Measurements from ENCODE around the gene EPS8L1.

EPS8L1 gene

DNA sequence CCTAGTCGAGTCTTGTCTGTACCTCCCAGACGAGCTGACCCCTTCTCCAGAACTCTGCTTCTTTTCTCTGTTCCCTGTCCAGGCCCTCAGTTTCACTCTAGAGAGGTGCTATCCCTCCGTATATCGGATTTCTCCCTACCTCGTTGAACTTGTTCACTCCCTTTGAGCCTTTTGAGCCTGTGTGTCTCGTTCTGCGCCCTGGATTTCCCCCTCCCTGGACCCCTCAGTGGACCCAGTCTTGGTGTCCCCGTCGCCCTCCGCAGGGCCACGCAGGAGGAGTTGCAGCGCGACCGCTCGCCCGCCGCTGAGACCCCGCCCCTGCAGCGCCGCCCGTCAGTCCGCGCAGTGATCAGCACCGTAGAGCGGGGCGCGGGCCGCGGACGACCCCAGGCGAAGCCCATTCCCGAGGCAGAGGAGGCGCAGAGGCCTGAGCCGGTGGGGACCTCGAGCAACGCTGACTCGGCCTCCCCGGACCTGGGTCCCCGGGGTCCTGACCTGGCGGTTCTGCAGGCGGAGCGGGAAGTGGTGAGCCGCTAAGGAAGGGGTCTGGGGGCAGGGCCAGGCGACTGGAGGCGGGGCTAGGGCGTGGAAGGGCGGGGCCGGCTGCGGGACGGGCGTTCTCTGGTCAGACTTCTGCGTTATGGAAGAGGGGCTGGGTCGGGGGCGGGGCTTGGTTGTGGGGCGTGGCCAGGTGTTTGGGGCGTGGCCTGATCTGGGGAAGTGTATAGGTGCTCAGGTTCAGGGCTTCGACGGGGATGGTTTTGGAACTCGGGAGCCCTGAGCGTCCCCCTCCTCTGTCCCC, 5.5 kb downstream of the EPS8L1 start:
- DNase-seq, result peak; percentile 83

GRCh38 chr19:55081770-55082019, 6.0 kb downstream of the EPS8L1 start:
- DNase-seq, result no peak

GRCh38 chr19:55082020-55082851, 6.6 kb downstream of the EPS8L1 start:
- peak; percentile 58 for DNase-seq

DNA sequence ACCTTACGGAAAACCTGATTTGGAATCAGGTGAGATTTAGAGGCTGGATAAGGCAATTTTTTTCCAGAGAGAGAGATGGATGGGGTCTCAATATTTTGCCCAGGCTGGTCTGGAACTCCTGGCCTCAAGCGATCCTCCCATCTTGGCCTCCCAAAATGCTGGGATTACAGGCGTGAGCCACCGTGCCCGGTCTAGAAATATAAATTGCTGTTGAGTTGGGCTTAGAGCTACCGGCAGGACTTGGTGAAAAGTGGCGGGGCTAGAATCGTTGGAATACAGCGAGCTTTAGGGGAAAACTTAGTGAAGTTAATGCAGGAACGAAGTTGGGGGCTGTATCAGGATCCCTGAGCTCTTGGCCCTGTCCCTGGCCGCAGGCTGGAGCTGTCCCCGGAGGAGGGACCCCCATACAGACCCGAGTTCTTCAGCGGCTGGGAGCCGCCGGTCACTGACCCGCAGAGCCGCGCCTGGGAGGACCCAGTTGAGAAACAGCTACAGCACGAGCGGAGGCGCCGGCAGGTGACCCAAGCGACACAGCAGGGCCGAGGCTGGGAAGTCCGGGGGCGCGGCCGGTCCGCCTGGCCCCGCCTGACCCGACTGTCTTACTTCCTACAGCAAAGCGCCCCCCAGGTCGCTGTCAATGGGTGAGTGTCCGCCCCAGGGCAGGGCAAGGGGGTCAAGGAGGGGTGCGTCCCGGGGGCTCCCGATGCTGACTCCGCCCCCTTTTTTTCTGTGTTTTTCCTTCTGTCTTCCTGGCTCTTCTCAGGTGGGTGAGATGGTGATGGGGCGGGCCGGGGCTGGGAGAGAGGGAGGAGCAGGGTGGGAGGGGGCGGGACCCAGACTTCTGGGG, 7.6 kb downstream of the EPS8L1 start:
- DNase-seq, result no peak

- DNase-seq, result no peak
These were observed 8.7 kb downstream of the EPS8L1 start for GRCh38 chr19:55084416-55084815.

- DNase-seq, result no peak
These were observed 10.4 kb downstream of the EPS8L1 start for GRCh38 chr19:55085923-55086715.

GRCh38 chr19:55086730-55087541, 11.3 kb downstream of the EPS8L1 start:
- peak; percentile 95 for DNase-seq

GRCh38 chr19:55087542-55087901, 11.9 kb downstream of the EPS8L1 start:
- no peak for DNase-seq

DNA sequence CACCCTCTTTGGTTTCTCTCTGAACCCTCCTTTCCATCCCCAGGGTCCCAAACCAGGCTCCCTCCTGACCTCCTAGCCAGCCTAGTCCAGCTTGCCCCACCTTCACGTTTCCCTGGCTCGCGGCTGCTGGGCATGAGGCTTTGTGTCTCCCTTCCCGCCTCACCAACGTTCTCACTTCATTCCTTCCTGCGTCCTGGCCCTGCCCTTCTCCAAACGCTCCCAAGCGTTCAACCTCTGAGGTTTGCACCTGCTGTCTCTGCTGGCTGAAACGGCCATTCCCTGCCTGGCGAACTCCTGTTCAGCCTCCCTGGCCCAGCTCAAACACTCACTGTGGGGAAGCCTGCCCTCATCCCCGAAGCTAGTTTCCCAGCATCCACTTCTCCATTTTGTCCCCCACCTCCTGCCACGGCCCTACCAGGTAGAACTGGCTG, 12.4 kb downstream of the EPS8L1 start:
- no peak for DNase-seq

GRCh38 chr19:55088543-55089341, 13.1 kb downstream of the EPS8L1 start:
- DNase-seq, result peak; percentile 25

GRCh38 chr19:55089342-55089944, 13.8 kb downstream of the EPS8L1 start:
- DNase-seq, result no peak

- no peak for DNase-seq
These were observed 14.9 kb downstream of the EPS8L1 start for GRCh38 chr19:55090564-55090963.

DNA sequence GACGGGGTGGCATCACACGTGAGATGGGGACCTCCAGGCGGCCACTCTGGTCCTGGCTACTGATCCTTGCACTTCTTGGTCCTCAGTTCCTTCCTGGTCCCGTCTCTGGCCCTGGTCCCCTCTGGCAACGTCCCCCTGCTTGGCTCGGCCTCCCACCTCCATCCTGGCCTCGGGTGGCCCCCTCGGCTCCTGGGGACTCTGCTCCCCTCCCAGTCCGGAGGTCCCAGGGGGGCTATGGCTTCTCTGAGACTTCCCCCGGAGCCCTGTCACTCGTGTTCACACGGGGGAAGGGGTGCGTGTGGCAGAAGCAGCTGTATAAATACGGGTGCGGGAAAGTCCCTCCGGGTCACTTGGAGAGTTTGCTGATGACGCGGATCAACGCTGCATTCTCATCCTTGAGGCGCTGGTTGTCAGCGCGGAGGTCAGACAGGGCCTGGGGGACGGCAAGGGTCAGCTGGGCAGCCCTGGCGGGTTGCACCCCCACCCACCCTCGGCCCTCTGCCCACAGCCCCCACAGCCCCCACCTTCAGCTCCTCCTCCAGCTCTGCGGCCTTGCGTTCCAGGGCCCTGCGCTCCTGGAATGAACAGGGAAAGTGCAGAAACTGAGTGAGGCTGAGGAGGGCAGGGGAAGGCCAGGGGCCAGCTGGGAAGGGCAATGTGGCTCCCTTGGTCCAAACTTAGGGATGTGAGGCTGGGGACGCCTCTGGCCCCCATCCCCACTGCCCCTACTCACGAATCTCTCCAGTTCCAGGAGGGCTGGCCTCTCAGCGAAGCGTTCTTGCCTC, 15.6 kb downstream of the EPS8L1 start:
- no peak for DNase-seq

DNA sequence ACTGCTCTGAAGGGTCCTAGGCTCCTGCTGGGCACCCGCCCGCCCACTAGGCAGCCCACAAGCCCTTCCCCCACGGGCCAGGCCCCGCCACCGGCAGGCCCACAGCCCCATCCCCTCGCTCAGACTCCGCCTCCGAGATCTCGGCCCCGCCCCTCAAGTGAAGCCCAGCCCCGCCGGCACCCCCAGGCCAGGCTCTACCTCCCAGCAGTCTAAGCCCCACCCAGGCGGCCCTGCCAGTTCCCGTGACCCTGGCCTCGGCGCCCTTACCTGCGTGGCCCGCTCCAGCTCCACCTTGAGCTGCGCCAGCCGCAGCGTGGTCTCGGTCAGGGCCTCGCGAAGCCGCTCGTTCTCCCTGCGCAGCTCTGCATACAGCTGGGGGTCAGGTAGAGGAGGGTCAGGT, 16.3 kb downstream of the EPS8L1 start:
- DNase-seq, result no peak

DNA sequence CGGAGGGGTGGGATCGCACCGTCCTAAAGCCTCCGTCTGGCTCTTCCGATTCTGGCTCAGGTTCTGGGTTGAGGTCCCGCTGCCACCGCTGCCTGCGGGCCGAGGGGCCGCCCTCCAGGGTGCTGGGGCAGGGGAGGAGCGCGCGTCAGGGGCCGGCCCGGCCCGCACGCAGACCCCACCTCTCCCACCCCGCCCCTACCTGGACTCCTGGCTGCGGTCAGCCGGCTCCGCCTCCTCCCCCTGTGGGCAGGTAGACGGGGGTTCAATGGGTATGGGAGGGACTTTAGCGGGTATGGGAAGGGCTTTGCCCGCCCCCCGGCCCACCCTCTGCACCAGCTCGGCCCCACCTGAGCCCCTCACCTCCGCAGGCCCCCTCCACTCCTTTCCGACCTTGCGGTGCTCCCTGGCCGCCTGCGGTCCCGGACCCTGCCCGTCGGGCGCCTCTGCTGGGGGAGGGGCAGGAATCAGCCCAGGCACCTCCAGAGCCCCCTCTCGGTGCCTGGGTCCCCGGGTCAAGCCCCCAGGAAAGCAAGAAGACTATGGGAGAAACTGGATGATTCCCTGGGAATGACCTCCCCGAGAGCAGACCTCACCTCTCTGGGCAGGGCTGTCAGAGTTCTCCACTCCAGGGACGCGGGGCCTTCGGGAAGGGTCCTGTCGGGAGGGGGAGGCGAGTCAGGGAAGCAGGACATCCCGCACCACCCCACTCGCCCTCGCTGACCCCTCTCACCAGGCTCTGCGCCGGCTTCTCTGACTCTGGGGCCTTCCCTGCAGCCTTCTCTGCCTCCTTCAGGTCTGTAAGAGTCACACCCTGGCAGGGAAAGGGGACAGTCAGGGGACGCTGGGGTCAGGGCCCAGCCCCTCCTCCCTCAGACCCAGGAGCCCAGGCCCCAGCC, 17.0 kb downstream of the EPS8L1 start:
- DNase-seq, result no peak

DNA sequence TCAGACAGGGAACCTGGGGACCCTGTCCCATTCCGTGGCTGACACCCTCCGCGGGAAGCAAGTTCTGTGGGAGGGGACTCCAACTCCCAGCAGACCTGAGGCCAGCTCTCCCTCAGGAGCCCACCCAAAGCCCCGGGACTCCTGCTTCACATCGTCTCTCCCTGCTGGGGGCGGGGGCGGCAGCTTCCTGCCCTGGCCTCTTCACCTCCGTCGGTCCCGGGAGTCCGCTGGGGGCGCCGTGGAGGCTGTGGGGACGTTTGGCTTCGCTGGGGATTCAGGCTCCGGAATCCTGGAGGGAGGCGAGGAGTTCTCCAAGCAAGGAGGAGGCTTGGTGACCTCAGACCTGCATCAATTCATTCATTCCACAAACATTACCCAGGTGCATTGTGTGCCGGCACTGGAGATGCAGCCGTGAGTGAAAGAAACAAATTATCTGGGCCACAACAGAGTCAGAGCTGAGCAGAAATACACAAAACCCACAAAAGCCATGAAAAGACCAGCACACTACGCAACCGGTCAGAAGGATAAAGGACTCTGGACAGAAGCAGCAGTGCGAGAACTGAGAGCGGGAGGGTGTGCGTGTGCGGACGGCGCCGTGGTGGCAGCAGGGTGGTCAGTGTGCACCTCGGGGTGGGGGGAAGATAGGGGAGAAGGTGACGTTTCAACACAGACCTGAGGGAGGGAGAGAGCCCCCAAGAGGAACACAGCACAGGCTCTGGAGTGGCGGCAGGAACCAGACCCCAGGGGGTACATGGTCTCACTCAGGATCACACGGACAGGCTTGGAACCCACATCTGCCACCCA, 19.0 kb downstream of the EPS8L1 start:
- no peak for DNase-seq

DNA sequence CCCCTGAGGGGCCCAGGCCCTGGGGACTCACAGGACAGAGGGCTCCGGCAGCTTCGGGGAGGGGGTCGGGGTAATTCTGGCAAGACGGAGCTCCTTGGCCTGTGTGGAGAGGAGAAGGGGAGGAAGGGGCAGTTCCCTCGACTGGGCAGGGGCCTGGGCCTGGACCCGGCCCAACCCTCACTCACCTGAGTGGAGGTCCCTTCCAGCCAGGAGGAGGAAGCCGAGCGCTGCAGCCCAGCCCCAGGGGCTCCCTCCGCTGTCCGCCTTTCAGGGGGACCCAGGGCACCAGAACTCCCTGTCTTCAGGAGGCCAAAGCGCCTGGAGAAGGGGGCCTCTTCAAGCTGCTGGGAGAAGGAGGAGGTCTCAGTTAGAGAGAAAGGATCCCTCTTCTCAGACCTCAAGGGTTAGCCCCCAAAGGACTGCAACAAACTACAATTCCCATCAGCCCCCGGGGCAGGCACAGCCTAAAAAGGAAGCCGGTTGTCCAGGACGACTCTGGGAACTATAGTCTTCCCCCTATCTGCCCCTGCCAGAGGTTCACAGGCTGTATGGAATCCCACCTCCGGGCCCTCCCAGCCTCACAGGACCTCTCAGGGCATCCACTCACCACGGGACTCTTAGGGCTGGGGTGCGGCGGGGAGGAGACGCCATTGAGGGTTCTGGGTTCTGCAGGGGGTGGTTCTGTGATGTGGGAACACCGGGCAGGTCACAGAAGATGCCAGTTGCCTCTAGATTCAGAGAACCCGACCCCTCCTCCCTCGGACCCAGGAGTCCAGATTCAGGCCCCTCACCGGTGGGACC, 19.8 kb downstream of the EPS8L1 start:
- DNase-seq, result no peak

All from NCI-H748 treated with DMSO at 0.1 percent for 48 hours (cell line).